HL-60 (cell line): ENCODE measurements around the gene RNF225.

Source experiments
- GABPA ChIP-seq: IDR thresholded peaks from 2 replicates; pipeline ENCODE4 v1.6.1; 2012; ENCODE audit warnings: low read depth
- POLR2AphosphoS5 ChIP-seq: IDR thresholded peaks from 2 replicates; pipeline ENCODE4 v1.6.1; 2012; ENCODE audit warnings: low read depth
- SPI1 ChIP-seq: IDR thresholded peaks from 2 replicates; pipeline ENCODE4 v1.6.1; 2012; ENCODE audit warnings: low read depth, mild to moderate bottlenecking, borderline replicate concordance
- TF ChIP-seq, protein P1 (sequence below): IDR thresholded peaks from one replicate; pipeline ENCODE4 v1.5.1; 2011; ENCODE audit warnings: low read length, control low read depth, inconsistent platforms; ENCODE audit not compliant: insufficient read depth
- TF ChIP-seq, protein P2 (sequence below): IDR thresholded peaks from 2 replicates; pipeline ENCODE4 v1.6.1; 2012; ENCODE audit warnings: low read depth; ENCODE audit not compliant: insufficient replicate concordance

DNA sequence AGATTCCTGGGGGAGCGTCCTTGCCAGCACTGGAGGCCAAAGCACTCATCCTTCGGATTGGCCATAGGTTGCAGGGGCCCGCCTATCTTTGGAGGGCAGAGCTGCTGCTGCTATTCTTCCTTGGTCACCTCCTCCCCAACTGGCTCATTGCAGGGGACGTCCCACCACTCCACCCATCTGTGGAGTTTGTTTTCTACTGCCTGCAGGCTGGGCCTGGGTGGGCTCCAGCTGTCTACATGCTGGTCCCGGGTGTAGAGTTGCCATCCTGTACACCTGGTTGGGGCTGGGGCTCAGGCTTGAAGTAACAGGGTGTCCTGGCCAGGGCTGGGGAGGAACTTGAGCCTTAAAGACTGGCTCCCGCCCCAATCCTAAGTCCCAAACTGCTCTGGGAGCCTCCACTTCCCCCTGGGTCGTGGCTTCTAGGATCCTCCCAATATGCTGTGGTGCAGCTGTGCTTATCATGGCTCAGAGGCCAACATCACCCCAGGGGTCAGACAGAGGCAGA lies 2.1 kb downstream of the RNF225 start:
- TF ChIP-seq POLR2AphosphoS5 (no peak), SPI1 (no peak), GABPA (no peak)
- TF ChIP-seq, protein P1, sequence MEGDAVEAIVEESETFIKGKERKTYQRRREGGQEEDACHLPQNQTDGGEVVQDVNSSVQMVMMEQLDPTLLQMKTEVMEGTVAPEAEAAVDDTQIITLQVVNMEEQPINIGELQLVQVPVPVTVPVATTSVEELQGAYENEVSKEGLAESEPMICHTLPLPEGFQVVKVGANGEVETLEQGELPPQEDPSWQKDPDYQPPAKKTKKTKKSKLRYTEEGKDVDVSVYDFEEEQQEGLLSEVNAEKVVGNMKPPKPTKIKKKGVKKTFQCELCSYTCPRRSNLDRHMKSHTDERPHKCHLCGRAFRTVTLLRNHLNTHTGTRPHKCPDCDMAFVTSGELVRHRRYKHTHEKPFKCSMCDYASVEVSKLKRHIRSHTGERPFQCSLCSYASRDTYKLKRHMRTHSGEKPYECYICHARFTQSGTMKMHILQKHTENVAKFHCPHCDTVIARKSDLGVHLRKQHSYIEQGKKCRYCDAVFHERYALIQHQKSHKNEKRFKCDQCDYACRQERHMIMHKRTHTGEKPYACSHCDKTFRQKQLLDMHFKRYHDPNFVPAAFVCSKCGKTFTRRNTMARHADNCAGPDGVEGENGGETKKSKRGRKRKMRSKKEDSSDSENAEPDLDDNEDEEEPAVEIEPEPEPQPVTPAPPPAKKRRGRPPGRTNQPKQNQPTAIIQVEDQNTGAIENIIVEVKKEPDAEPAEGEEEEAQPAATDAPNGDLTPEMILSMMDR = no peak
- TF ChIP-seq, protein P2, sequence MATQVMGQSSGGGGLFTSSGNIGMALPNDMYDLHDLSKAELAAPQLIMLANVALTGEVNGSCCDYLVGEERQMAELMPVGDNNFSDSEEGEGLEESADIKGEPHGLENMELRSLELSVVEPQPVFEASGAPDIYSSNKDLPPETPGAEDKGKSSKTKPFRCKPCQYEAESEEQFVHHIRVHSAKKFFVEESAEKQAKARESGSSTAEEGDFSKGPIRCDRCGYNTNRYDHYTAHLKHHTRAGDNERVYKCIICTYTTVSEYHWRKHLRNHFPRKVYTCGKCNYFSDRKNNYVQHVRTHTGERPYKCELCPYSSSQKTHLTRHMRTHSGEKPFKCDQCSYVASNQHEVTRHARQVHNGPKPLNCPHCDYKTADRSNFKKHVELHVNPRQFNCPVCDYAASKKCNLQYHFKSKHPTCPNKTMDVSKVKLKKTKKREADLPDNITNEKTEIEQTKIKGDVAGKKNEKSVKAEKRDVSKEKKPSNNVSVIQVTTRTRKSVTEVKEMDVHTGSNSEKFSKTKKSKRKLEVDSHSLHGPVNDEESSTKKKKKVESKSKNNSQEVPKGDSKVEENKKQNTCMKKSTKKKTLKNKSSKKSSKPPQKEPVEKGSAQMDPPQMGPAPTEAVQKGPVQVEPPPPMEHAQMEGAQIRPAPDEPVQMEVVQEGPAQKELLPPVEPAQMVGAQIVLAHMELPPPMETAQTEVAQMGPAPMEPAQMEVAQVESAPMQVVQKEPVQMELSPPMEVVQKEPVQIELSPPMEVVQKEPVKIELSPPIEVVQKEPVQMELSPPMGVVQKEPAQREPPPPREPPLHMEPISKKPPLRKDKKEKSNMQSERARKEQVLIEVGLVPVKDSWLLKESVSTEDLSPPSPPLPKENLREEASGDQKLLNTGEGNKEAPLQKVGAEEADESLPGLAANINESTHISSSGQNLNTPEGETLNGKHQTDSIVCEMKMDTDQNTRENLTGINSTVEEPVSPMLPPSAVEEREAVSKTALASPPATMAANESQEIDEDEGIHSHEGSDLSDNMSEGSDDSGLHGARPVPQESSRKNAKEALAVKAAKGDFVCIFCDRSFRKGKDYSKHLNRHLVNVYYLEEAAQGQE = no peak
